ENCODE measurements around the gene TSEN2. TPM values are rescaled to one million over a fixed set of nuclear protein-coding genes. Genes with fewer than 3 reads are reported as not detected.

TSEN2 gene
- total and polyA plus RNA-seq, 9 of the 15 experiments (the other 6 are each of a cell fraction or from before 2014, with no cell fraction given): 38.5 to 76.3 (median 46.6) TPM

- no peak for TF ChIP-seq MECOM (CRISPR knock-in tag; IDR thresholded peaks at IDR 0.05)
- no peak for TF ChIP-seq TSHZ1 (CRISPR knock-in tag; IDR thresholded peaks at IDR 0.05)
- no peak for TF ChIP-seq CBFA2T3 (IDR thresholded peaks at IDR 0.05)
- TF ChIP-seq SFPQ (IDR thresholded peaks at IDR 0.05; ENCODE audit: low read depth, low read length): no peak
- no peak for TF ChIP-seq ZNF143 (CRISPR knock-in tag; IDR thresholded peaks at IDR 0.05)
- no peak for TF ChIP-seq MTA3 (IDR thresholded peaks at IDR 0.05; ENCODE audit: borderline replicate concordance)
- TF ChIP-seq SMARCE1 (IDR thresholded peaks at IDR 0.05): no peak
- TF ChIP-seq RFX5 (IDR thresholded peaks at IDR 0.05; ENCODE audit: low read depth, low read length): no peak
- no peak for TF ChIP-seq ZC3H8 (IDR thresholded peaks at IDR 0.05)
- no peak for TF ChIP-seq NONO (IDR thresholded peaks at IDR 0.05; ENCODE audit: low read depth in 2 of 2, low read length in 1 of 2)
- TF ChIP-seq SNAPC5 (CRISPR knock-in tag; IDR thresholded peaks at IDR 0.05): no peak
- no peak for TF ChIP-seq HCFC1 (IDR thresholded peaks at IDR 0.05; ENCODE audit: low read depth, low read length)
- no peak for TF ChIP-seq HDAC3 (IDR thresholded peaks at IDR 0.05; ENCODE audit: borderline replicate concordance, partially characterized antibody)
- TF ChIP-seq MXD1 (CRISPR knock-in tag; IDR thresholded peaks at IDR 0.05; ENCODE audit: borderline replicate concordance, poor library complexity, severe bottlenecking): no peak
- TF ChIP-seq ZNF551 (CRISPR knock-in tag; IDR thresholded peaks at IDR 0.05): no peak
- no peak for TF ChIP-seq KAT8 (IDR thresholded peaks at IDR 0.05; ENCODE audit: low read depth)
- no peak for TF ChIP-seq NFIX (CRISPR knock-in tag; IDR thresholded peaks at IDR 0.05; ENCODE audit: low read depth)
- no peak for TF ChIP-seq SRSF1 (IDR thresholded peaks at IDR 0.05; ENCODE audit: low read depth, low read length)
- TF ChIP-seq TBP (optimal IDR thresholded peaks at IDR 0.05; ENCODE audit: low read depth, low read length): no peak
- no peak for TF ChIP-seq SIN3A (IDR thresholded peaks at IDR 0.05; ENCODE audit: borderline replicate concordance in 2 of 2, control insufficient read depth in 1 of 2, low read depth in 2 of 2, low read length in 2 of 2)
- no peak for TF ChIP-seq ZNF436 (CRISPR knock-in tag; IDR thresholded peaks at IDR 0.05)
Measured at GRCh38 chr3:12553921-12554391, 69.7 kb downstream of the TSEN2 start (continued).

All from K562 (cell line).